ENCODE results near the gene SV2C. TPM values are rescaled to one million over a fixed set of nuclear protein-coding genes. Genes with fewer than 3 reads are reported as not detected.

Gene SV2C
- total RNA-seq, 1 experiment from 2014 or later, result not detected

GRCh38 chr5:76207120-76207519 is 123.9 kb downstream of the SV2C start:
- ChIA-PET CTCF (no interaction called here), POLR2A (no interaction called here), RAD21 (ENCODE audit: low non-redundant PET in 1 of 2, low total read pairs in 2 of 2, uncharacterized antibody in 2 of 2, unreplicated experiment in 2 of 2) (no interaction called here)
- Histone ChIP-seq H3K27ac (ENCODE audit: low read depth, low read length) (no peak overlapping the region), H3K27me3 (ENCODE audit: insufficient read depth, low read length) (peaks cover 11% of the 10 kb centered on the region), H3K4me1 (ENCODE audit: control insufficient read depth in 1 of 2, insufficient read depth in 2 of 2, low read length in 2 of 2) (no peaks in the 10 kb centered on the region), H3K9me2 (ENCODE audit: insufficient read depth) (no peaks in the 10 kb centered on the region), H3K9me3 (ENCODE audit: control insufficient read depth in 1 of 2, insufficient read depth in 1 of 2, low read depth in 1 of 2, low read length in 2 of 2) (no peaks in the 10 kb centered on the region), H3K9ac (ENCODE audit: low read length) (no peak overlapping the region), H3K36me3 (ENCODE audit: control insufficient read depth in 1 of 2, insufficient read depth in 2 of 2, low read length in 2 of 2) (no peaks in the 10 kb centered on the region), H3K4me3 (replicated peaks in 1 of 2; ENCODE audit: low read depth in 1 of 2, low read length in 2 of 2) (no peak overlapping the region), H4K20me1 (ENCODE audit: insufficient read depth) (no peaks in the 10 kb centered on the region), H2AFZ (ENCODE audit: low read depth, low read length, poor library complexity, severe bottlenecking) (no peak overlapping the region), H3K79me2 (ENCODE audit: insufficient read depth, low read length) (no peaks in the 10 kb centered on the region), H3K4me2 (ENCODE audit: low read length) (no peak overlapping the region)
- no peak for ATAC-seq
- TF ChIP-seq RAD21 (IDR thresholded peaks at IDR 0.05; ENCODE audit: low read depth) (no peak), ZNF274 (IDR thresholded peaks at IDR 0.05; ENCODE audit: low read depth, low read length) (no peak), MAX (IDR thresholded peaks at IDR 0.05) (no peak), EGR1 (IDR thresholded peaks at IDR 0.05; ENCODE audit: low read depth) (no peak), REST (IDR thresholded peaks at IDR 0.05; ENCODE audit: low read depth) (no peak), CEBPB (IDR thresholded peaks at IDR 0.05; ENCODE audit: low read depth) (no peak), SIN3A (IDR thresholded peaks at IDR 0.05; ENCODE audit: low read depth) (no peak), EZH2phosphoT487 (IDR thresholded peaks at IDR 0.05; ENCODE audit: borderline replicate concordance) (no peak), YY1 (IDR thresholded peaks at IDR 0.05; ENCODE audit: extremely low read depth, insufficient replicate concordance, low read depth, low read length) (no peak), SP1 (IDR thresholded peaks at IDR 0.05; ENCODE audit: low read depth) (no peak), ATF3 (IDR thresholded peaks at IDR 0.05) (no peak), TCF7L2 (IDR thresholded peaks at IDR 0.05; ENCODE audit: borderline replicate concordance, extremely low read depth, insufficient read depth, insufficient read length) (no peak)
- BruUV-seq (replicated peaks), result no TSS peak
- intact Hi-C loops (cut with micrococcal nuclease), result no loop called here
- no peak for DNase-seq (ENCODE audit: low read depth, low spot score)

Data from HCT116 (cell line).